H1 (cell line): ENCODE data around the gene LRCH1. TPM values are rescaled to one million over a fixed set of nuclear protein-coding genes. Genes with fewer than 3 reads are reported as not detected.

Experiments
- CTCF ChIP-seq, 3 experiments: IDR thresholded peaks; 1 replicate in 2 of 3; 2 replicates in 1 of 3; pipeline versions ENCODE4 v1.5.1 to v1.6.1; 2011; ENCODE audit warnings: low read length in 3 of 3, mild to moderate bottlenecking in 3 of 3, inconsistent platforms in 2 of 3, low read depth in 1 of 3, moderate library complexity in 1 of 3; ENCODE audit not compliant: insufficient read depth in 1 of 3; ENCODE audit errors: control extremely low read depth in 1 of 3
- GTF2F1 ChIP-seq: IDR thresholded peaks from 2 replicates; pipeline ENCODE4 v1.6.1; 2012; ENCODE audit warnings: low read depth, low read length, improper control_type of control experiment, borderline replicate concordance
- HDAC6 ChIP-seq: IDR thresholded peaks from one replicate; pipeline ENCODE4 v1.7.1; 2012; ENCODE audit warnings: low read depth, mild to moderate bottlenecking, inconsistent platforms, low read length, moderate library complexity
- PHF8 ChIP-seq: fragments of 200-600 bp; sonication (generic); conservative IDR thresholded peaks from 2 replicates; pipeline ENCODE4 v1.7.1; 2012; ENCODE audit warnings: low read depth, mild to moderate bottlenecking, inconsistent platforms, low read length, moderate library complexity
- RXRA ChIP-seq: IDR thresholded peaks from 2 replicates; pipeline ENCODE4 v1.6.1; 2011; ENCODE audit warnings: low read depth, mild to moderate bottlenecking, low read length, moderate library complexity; ENCODE audit not compliant: insufficient read depth
- TBP ChIP-seq: IDR thresholded peaks from 2 replicates; pipeline ENCODE4 v1.6.1; 2011; ENCODE audit warnings: low read depth, low read length, improper control_type of control experiment
- polyA plus RNA-seq, 7 experiments: library from polyadenylated mRNA; depleted of rRNA in 3 of 7; stranded (reverse) in 5 of 7; unstranded in 2 of 7; fragments of >200 nt in 5 of 7; fragments of 200-250 nt in 2 of 7; gene quantifications; 1 replicate in 5 of 7; 2 replicates in 1 of 7; 4 replicates in 1 of 7; pipeline versions ENCODE4 v1.2.1 to v1.2.3, GENCODE V29; 2011 to 2013; ENCODE audit warnings: missing spikeins in 2 of 7, mixed read lengths in 2 of 7
- total RNA-seq: library from RNA; stranded (reverse); fragmentation: NEBNext Ultra II Directional; extraction: Animal tissue kit (Norgen Biotek cat#: 25700); gene quantifications from 2 replicates; pipeline ENCODE4 v1.2.1, GENCODE V29; 2021

Gene LRCH1
- total and polyA plus RNA-seq, 2 of the 8 experiments (the other 6 are each of a cell fraction or from before 2014, with no cell fraction given): 3.0 to 10.1 TPM

GRCh38 chr13:46683676-46684260, 130.8 kb downstream of the LRCH1 start (continued):
- TF ChIP-seq CTCF (IDR thresholded peaks at IDR 0.05; ENCODE audit: control extremely low read depth in 1 of 3, insufficient read depth in 1 of 3, low read depth in 1 of 3, low read length in 3 of 3) (no peak), TBP (no peak), GTF2F1 (no peak), HDAC6 (no peak), RXRA (no peak), PHF8 (no peak)
